Effector memory CD8-positive, alpha-beta T cell (primary cell): ENCODE results near the gene ZNF273.
A peak's percentile ranks its signal among the peaks of the same experiment; 100 is the strongest.
"Not testable (repeated sequence)": the region's sequence is repeated elsewhere in the genome, so short reads cannot be mapped to it uniquely, and the experiment has no call there.

Experiments used
- ATAC-seq: fragments of 150-1000 bp; cut with Tn5 transposase; replicated peaks from 2 replicates; pipeline ENCODE4 v1.10.0; 2021; ENCODE audit warnings: mild to moderate bottlenecking, moderate library complexity
- DNase-seq, 3 experiments: peaks; one replicate each; pipeline ENCODE4 v3.0.0; 2021
- H3K27ac Mint-ChIP-seq, 2 donors: one replicate each; pipeline ENCODE4 v1.8.0; 2022; ENCODE audit warnings: mild to moderate bottlenecking in 2 of 2, mixed read lengths in 2 of 2, moderate library complexity in 2 of 2
- H3K27me3 Mint-ChIP-seq, 2 donors: one replicate each; pipeline ENCODE4 v1.8.0; 2022; ENCODE audit warnings: mixed read lengths in 2 of 2
- H3K36me3 Mint-ChIP-seq: one replicate; pipeline ENCODE4 v1.8.0; 2022; ENCODE audit warnings: mild to moderate bottlenecking, moderate library complexity, mixed read lengths; ENCODE audit not compliant: insufficient read depth
- H3K4me1 Mint-ChIP-seq, 2 donors: one replicate each; pipeline ENCODE4 v1.8.0; 2022; ENCODE audit warnings: low read depth in 2 of 2, mixed read lengths in 2 of 2
- H3K4me3 Mint-ChIP-seq, 2 donors: one replicate each; pipeline ENCODE4 v1.8.0; 2022; ENCODE audit warnings: mild to moderate bottlenecking in 2 of 2, mixed read lengths in 2 of 2, moderate library complexity in 2 of 2
- H3K9me3 Mint-ChIP-seq, 2 donors: one replicate each; pipeline ENCODE4 v1.8.0; 2022; ENCODE audit warnings: mixed read lengths in 2 of 2
- total RNA-seq, 9 experiments: gene quantifications; one replicate each; lab custom pipeline; 2026; lab: John Stamatoyannopoulos, UW

Gene ZNF273
- 5.4 to 19.6 (median 11.8) reads per million in 9 experiments for total RNA-seq

GRCh38 chr7:64902806-64903721, at the start of gene ZNF273:
Gene ZNF273 (plus strand): TSS chr7:64903273. CDS start chr7:64903318, 45 bp downstream.
- H3K36me3 Mint-ChIP-seq, result peaks cover 8% of the 10 kb centered on the region
- H3K27me3 Mint-ChIP-seq, result no peaks in the 10 kb centered on the region
- DNase-seq, result peak; percentile 87 to 89 (median 89)
- H3K4me1 Mint-ChIP-seq, result peaks cover 24 to 28% of the 10 kb centered on the region in 2 donors
- H3K9me3 Mint-ChIP-seq, result no peaks in the 10 kb centered on the region
- ATAC-seq, result peak; percentile 99
- peak within 1 kb of the TSS; percentile 95 to 97 for H3K27ac Mint-ChIP-seq
- peak within 1 kb of the TSS; percentile 96 to 97 for H3K4me3 Mint-ChIP-seq

DNA sequence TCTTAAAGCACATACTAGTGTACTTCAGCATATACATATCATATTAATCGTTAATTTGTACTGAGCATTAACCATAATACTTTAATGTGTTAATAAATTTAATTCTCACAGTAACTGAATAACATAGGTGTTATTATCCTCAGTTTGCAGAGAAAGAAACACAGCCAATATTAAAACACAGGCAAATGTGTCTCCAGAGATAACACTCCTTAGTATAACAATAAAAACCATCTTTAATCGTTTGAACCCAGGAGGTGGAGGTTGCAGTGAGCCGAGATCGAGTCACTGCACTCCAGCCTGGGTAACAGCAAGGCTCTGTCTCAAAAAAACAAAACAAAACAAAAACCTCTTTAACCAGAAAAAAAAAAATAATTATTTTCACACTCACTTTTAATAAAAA, 49.4 kb upstream of the ZNF273 start:
- DNase-seq, result no peak
- no peak for ATAC-seq
- Mint-ChIP-seq H3K27me3 (peaks cover 0 to 6% of the 10 kb centered on the region in 2 donors), H3K9me3 (peaks cover 0 to 4% of the 10 kb centered on the region in 2 donors), H3K4me3 (no peak overlapping the region), H3K36me3 (no peaks in the 10 kb centered on the region), H3K4me1 (no peaks in the 10 kb centered on the region), H3K27ac (no peak overlapping the region)

DNA sequence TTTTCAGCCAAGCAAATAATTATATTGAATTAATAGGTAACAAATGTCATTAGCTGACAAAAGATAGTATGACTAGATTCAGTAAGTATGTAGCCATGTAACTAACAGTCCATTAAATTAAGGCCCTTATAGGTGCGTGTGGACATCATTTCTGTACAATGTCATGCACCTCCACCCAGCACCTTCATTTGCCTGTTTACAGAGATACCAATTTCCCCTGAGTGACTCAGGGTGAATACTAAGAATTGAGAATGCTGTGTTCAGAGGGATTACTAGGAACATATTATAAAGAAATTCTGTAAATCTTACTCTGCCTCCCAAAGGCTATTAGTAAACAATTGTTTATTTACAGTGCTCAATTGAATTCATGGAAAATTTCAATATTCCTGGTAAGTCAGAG, 48.1 kb upstream of the ZNF273 start:
- no peak for DNase-seq
- no peaks in the 10 kb centered on the region for H3K36me3 Mint-ChIP-seq
- no peak for ATAC-seq
- peaks cover 0 to 4% of the 10 kb centered on the region in 2 donors for H3K9me3 Mint-ChIP-seq
- H3K27me3 Mint-ChIP-seq, result peaks cover 0 to 6% of the 10 kb centered on the region in 2 donors
- H3K27ac Mint-ChIP-seq, result no peak overlapping the region
- no peak overlapping the region for H3K4me3 Mint-ChIP-seq
- H3K4me1 Mint-ChIP-seq, result no peaks in the 10 kb centered on the region

- no peak overlapping the region for H3K4me3 Mint-ChIP-seq
- ATAC-seq (no peak), DNase-seq (no peak)
- H3K9me3 Mint-ChIP-seq, result no peaks in the 10 kb centered on the region
- no peaks in the 10 kb centered on the region for H3K4me1 Mint-ChIP-seq
- peaks cover 6 to 16% of the 10 kb centered on the region in 2 donors for H3K27me3 Mint-ChIP-seq
- no peak overlapping the region for H3K27ac Mint-ChIP-seq
- no peaks in the 10 kb centered on the region for H3K36me3 Mint-ChIP-seq
These were observed 40.1 kb upstream of the ZNF273 start for GRCh38 chr7:64863021-64863420.

- not testable (repeated sequence) for H3K27ac Mint-ChIP-seq, H3K4me3 Mint-ChIP-seq, H3K4me1 Mint-ChIP-seq, DNase-seq, ATAC-seq, H3K36me3 Mint-ChIP-seq, H3K9me3 Mint-ChIP-seq
- H3K27me3 Mint-ChIP-seq, result peaks cover 6 to 21% of the 10 kb centered on the region in 2 donors
These were observed 39.5 kb upstream of the ZNF273 start for GRCh38 chr7:64863530-64863929.

DNA sequence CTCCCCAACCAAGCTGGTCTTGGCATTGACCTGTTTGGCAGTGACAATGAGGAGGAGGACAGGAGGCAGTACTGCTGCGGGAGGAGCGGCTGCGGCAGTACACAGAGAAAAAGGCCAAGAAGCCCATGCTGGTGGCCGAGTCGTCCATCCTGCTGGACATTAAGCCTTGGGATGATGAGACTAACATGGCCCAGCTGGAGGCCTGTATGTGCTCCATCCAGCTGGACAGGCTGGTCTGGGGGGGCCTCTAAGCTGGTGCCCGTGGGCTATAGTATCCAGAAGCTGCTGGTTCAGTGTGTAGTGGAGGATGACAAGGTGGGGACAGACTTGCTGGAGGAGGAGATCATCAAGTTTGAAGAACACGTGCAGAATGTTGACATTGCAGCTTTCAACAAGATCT, 39.1 kb upstream of the ZNF273 start:
- peaks cover 6 to 23% of the 10 kb centered on the region in 2 donors for H3K27me3 Mint-ChIP-seq
- ATAC-seq (no peak), DNase-seq (no peak)
- H3K4me1 Mint-ChIP-seq, result no peaks in the 10 kb centered on the region
- H3K36me3 Mint-ChIP-seq, result no peaks in the 10 kb centered on the region
- no peak overlapping the region for H3K4me3 Mint-ChIP-seq
- H3K9me3 Mint-ChIP-seq, result no peaks in the 10 kb centered on the region
- no peak overlapping the region for H3K27ac Mint-ChIP-seq

GRCh38 chr7:64867863-64868440, 35.1 kb upstream of the ZNF273 start:
- Mint-ChIP-seq H3K27me3 (peaks cover 23 to 59% of the 10 kb centered on the region in 2 donors), H3K36me3 (no peaks in the 10 kb centered on the region), H3K27ac (no peak overlapping the region), H3K4me1 (no peaks in the 10 kb centered on the region), H3K4me3 (no peak overlapping the region), H3K9me3 (peaks cover 0 to 6% of the 10 kb centered on the region in 2 donors)
- ATAC-seq, result no peak
- no peak for DNase-seq

DNA sequence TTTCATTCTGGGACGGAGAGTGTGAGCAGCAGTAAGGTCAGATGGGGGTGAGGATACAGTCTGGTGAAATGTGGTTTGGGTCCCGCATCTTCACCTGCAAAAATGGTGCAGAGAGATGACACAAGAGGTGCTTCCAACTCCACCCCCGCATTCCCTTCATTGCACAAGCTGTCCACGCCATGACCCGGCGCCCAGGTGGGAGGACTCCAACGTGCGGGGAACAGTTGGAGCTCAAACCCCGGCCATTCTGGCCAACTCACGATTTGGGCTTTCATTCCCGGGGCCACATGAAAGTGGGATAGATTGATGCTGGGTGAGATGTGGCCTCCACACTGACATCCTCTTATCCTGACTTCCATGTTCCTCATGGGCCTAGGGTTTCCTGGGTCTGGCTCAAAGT, 34.6 kb upstream of the ZNF273 start:
- H3K4me1 Mint-ChIP-seq, result no peaks in the 10 kb centered on the region
- peaks cover 25 to 65% of the 10 kb centered on the region in 2 donors for H3K27me3 Mint-ChIP-seq
- no peak overlapping the region for H3K27ac Mint-ChIP-seq
- ATAC-seq (no peak), DNase-seq (no peak)
- no peak overlapping the region for H3K4me3 Mint-ChIP-seq
- H3K9me3 Mint-ChIP-seq, result peaks cover 0 to 6% of the 10 kb centered on the region in 2 donors
- H3K36me3 Mint-ChIP-seq, result no peaks in the 10 kb centered on the region

DNA sequence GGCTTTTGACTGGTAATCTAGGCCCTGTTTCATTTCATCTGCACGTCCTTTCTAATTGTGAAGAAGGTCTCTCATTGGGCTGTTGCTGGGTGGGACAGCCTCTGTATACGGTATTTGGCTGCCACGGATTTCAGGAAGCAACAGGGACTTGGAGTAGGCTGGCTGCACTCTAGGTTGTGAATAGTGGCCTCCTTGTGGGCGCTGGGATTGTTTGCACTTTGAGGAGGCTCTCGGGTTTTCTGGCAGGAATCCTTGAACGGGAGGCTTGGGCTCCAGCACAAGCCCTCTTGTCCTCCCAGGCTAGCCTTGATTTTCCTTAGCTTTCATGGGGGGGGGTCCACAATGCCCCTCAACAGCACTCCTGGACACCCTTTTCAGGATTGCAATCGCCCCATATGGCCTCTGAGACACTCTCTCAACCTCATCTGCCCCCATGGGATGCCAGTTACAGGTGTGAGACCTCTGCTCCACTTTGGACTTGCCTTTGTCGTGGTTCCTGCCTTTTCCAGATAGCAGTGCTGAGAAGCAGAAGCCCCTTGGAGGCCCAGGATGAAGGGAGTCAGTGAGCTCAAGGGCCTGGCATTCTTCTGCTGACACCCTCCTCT, 33.9 kb upstream of the ZNF273 start:
- no peak for ATAC-seq
- H3K27ac Mint-ChIP-seq, result no peak overlapping the region
- no peaks in the 10 kb centered on the region for H3K4me1 Mint-ChIP-seq
- no peak for DNase-seq
- no peak overlapping the region for H3K4me3 Mint-ChIP-seq
- H3K27me3 Mint-ChIP-seq, result peaks cover 28 to 72% of the 10 kb centered on the region in 2 donors
- peaks cover 0 to 6% of the 10 kb centered on the region in 2 donors for H3K9me3 Mint-ChIP-seq
- no peaks in the 10 kb centered on the region for H3K36me3 Mint-ChIP-seq

- no peak overlapping the region for H3K27ac Mint-ChIP-seq
- ATAC-seq (no peak), DNase-seq (no peak)
- no peak overlapping the region for H3K4me3 Mint-ChIP-seq
- peaks cover 0 to 6% of the 10 kb centered on the region in 2 donors for H3K9me3 Mint-ChIP-seq
- peaks cover 28 to 80% of the 10 kb centered on the region in 2 donors for H3K27me3 Mint-ChIP-seq
- no peaks in the 10 kb centered on the region for H3K4me1 Mint-ChIP-seq
- no peaks in the 10 kb centered on the region for H3K36me3 Mint-ChIP-seq
These were observed 33.0 kb upstream of the ZNF273 start for GRCh38 chr7:64869912-64870562.

DNA sequence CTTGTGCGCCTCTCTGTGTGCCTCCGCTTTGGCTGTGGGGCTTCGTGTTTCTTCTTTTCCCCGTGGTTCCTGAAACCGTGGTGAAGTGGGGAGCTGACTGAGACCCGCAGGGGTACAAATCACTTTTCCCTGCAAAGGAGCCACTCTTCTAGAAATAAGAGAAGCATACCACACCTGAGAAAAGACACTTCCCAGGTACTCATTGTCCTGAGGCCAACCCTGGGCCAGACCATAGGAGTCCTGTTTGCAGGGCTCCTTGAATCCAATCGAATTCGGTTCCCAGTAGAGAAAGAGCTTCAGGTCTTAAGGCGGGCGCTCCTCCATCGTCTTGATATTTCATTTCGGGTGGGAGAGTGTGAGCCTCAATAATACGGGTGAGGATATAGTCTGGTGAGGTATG, 32.4 kb upstream of the ZNF273 start:
- DNase-seq (no peak), ATAC-seq (no peak)
- H3K4me3 Mint-ChIP-seq, result no peak overlapping the region
- H3K9me3 Mint-ChIP-seq, result peaks cover 0 to 6% of the 10 kb centered on the region in 2 donors
- no peak overlapping the region for H3K27ac Mint-ChIP-seq
- no peaks in the 10 kb centered on the region for H3K4me1 Mint-ChIP-seq
- H3K27me3 Mint-ChIP-seq, result peaks cover 28 to 84% of the 10 kb centered on the region in 2 donors
- no peaks in the 10 kb centered on the region for H3K36me3 Mint-ChIP-seq

DNA sequence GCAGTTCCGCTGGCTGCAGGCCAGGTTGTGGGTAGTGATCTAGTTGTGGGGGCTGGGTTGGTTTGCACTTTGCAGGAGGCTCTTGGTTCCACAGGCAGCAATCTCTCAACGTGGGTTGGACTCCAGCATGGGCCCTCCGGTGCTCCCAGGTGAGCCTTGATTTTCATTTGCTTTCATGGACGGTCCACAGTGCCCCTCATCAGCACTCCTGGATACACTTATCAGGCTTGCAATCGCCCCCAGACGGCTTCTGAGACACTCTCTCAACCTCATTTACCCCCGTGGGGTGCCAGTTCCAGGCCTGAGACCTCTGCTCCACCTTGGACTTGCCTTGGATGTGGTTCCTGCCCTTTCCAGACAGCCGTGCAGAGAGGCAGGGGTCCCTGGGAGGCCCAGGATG, 31.3 kb upstream of the ZNF273 start:
- Mint-ChIP-seq H3K27ac (no peak overlapping the region), H3K9me3 (peaks cover 0 to 6% of the 10 kb centered on the region in 2 donors), H3K4me1 (no peaks in the 10 kb centered on the region), H3K27me3 (peaks cover 22 to 87% of the 10 kb centered on the region in 2 donors), H3K36me3 (no peaks in the 10 kb centered on the region), H3K4me3 (no peak overlapping the region)
- ATAC-seq, result no peak
- no peak for DNase-seq
